Epithelial cell of prostate (primary cell): ENCODE measurements around the gene TIAM1.

Source experiments
- DNase-seq: peaks from one replicate; pipeline ENCODE4 v3.0.0-alpha.2; 2011; ENCODE audit warnings: low read depth, low spot score
- H3K27ac ChIP-seq: fragments of 450-650 bp; 2 replicates; pipeline ENCODE4 v1.5.1; 2017; ENCODE audit warnings: mild to moderate bottlenecking

Gene TIAM1

GRCh38 chr21:31335957-31336738 lies 7.9 kb downstream of the TIAM1 start:
- DNase-seq, result no peak
- H3K27ac ChIP-seq, result no peak overlapping the region

GRCh38 chr21:31334648-31335121 lies 9.4 kb downstream of the TIAM1 start:
- no peak overlapping the region for H3K27ac ChIP-seq
- no peak for DNase-seq

GRCh38 chr21:31332525-31332924 lies 11.5 kb downstream of the TIAM1 start:
- no peak for DNase-seq
- no peak overlapping the region for H3K27ac ChIP-seq

- no peak overlapping the region for H3K27ac ChIP-seq
- no peak for DNase-seq
Measured at GRCh38 chr21:31331231-31331630, 12.8 kb downstream of the TIAM1 start.

- no peak overlapping the region for H3K27ac ChIP-seq
- no peak for DNase-seq
Measured at GRCh38 chr21:31330144-31330483, 13.9 kb downstream of the TIAM1 start.

- no peak for DNase-seq
- no peak overlapping the region for H3K27ac ChIP-seq
Measured at GRCh38 chr21:31329456-31330143, 14.5 kb downstream of the TIAM1 start.

GRCh38 chr21:31326522-31327242 lies 17.4 kb downstream of the TIAM1 start:
- no peak for DNase-seq
- H3K27ac ChIP-seq, result no peak overlapping the region

- H3K27ac ChIP-seq, result no peak overlapping the region
- DNase-seq, result no peak
Measured at GRCh38 chr21:31318971-31319370, 25.1 kb downstream of the TIAM1 start.

GRCh38 chr21:31317688-31318087 lies 26.4 kb downstream of the TIAM1 start:
- H3K27ac ChIP-seq, result no peak overlapping the region
- no peak for DNase-seq

GRCh38 chr21:31316488-31317169 lies 27.4 kb downstream of the TIAM1 start:
- H3K27ac ChIP-seq, result no peak overlapping the region
- no peak for DNase-seq

- DNase-seq, result no peak
- no peak overlapping the region for H3K27ac ChIP-seq
Measured at GRCh38 chr21:31316072-31316471, 28.0 kb downstream of the TIAM1 start.

GRCh38 chr21:31310750-31311149 lies 33.3 kb downstream of the TIAM1 start:
- DNase-seq, result peak; percentile 84

GRCh38 chr21:31308584-31308983 lies 35.5 kb downstream of the TIAM1 start:
- H3K27ac ChIP-seq, result no peak overlapping the region
- DNase-seq, result no peak

More at GRCh38 chr21:31310750-31311149, 33.3 kb downstream of the TIAM1 start:
- peak overlapping the region; percentile 39 for H3K27ac ChIP-seq

GRCh38 chr21:31305888-31306287 lies 38.2 kb downstream of the TIAM1 start:
- no peak for DNase-seq
- no peak overlapping the region for H3K27ac ChIP-seq

GRCh38 chr21:31299291-31300147 lies 44.5 kb downstream of the TIAM1 start:
- DNase-seq, result peak; percentile 82
- H3K27ac ChIP-seq, result peak overlapping the region; percentile 63

- H3K27ac ChIP-seq, result peak overlapping the region; percentile 63
- peak; percentile 60 for DNase-seq
Measured at GRCh38 chr21:31298618-31299269, 45.3 kb downstream of the TIAM1 start.

GRCh38 chr21:31297806-31298205 lies 46.3 kb downstream of the TIAM1 start:
- H3K27ac ChIP-seq, result peak overlapping the region; percentile 63
- DNase-seq, result no peak

- DNase-seq, result no peak
- no peak overlapping the region for H3K27ac ChIP-seq
Measured at GRCh38 chr21:31295676-31296075, 48.4 kb downstream of the TIAM1 start.

GRCh38 chr21:31294691-31295090 lies 49.4 kb downstream of the TIAM1 start:
- peak overlapping the region; percentile 63 for H3K27ac ChIP-seq
- no peak for DNase-seq
